CD14-positive monocyte (primary cell): ENCODE measurements around the gene SYT2. TPM values are rescaled to one million over a fixed set of nuclear protein-coding genes. Genes with fewer than 3 reads are reported as not detected.

Experiments
- polyA plus RNA-seq, 3 donors: library from polyadenylated mRNA; depleted of rRNA in 1 of 3; unstranded in 2 of 3; stranded (reverse) in 1 of 3; fragments of 300-500 nt in 2 of 3; fragments of >200 nt in 1 of 3; fragmentation: Illumina TruSeq in 2 of 3; gene quantifications; 1 replicate in 2 of 3; 2 replicates in 1 of 3; pipeline ENCODE4 v1.2.3, GENCODE V29; 2012 to 2021

The SYT2 gene
- polyA plus RNA-seq, 3 donors = not detected

Other genes starting within 250 kb of the SYT2 start
- gene KDM5B, start 98.0 kb upstream of the SYT2 start, polyA plus RNA-seq = 10 to 100 TPM in 2 of 3 donors, 1 to 10 TPM in 1; 3.4 to 12.5 (median 10.6) TPM
- 1 to 10 TPM in 1 of 3 donors, not detected in 2; 1.0 TPM for gene PCAT6, start 100.5 kb upstream of the SYT2 start, polyA plus RNA-seq
- 10 to 100 TPM in 2 of 3 donors, 1 to 10 TPM in 1; 7.8 to 24.6 (median 22.8) TPM for gene RABIF, start 178.7 kb upstream of the SYT2 start, polyA plus RNA-seq
- 10 to 100 TPM; 20.7 to 36.7 (median 21.9) TPM for gene KLHL12, start 216.8 kb upstream of the SYT2 start, polyA plus RNA-seq
- gene ADIPOR1, start 247.9 kb upstream of the SYT2 start, polyA plus RNA-seq = 100 to 1,000 TPM; 140 to 216 (median 197) TPM